ENCODE data around the gene CDC14A. TPM values are rescaled to one million over a fixed set of nuclear protein-coding genes. Genes with fewer than 3 reads are reported as not detected.

Gene CDC14A
- total RNA-seq, 4 donors from 2014 or later, result 6.6 to 12.2 (median 7.4) TPM

GRCh38 chr1:100440075-100440809 is 87.9 kb downstream of the CDC14A start:
- Histone ChIP-seq H3K27me3 (no peaks in the 10 kb centered on the region), H3K4me3 (no peak overlapping the region), H3K27ac (replicated peaks in 1 of 4) (no peak overlapping the region), H3K4me1 (peaks cover 4 to 12% (median 7%) of the 10 kb centered on the region in 4 donors), H3K36me3 (no peaks in the 10 kb centered on the region), H3K9me3 (no peaks in the 10 kb centered on the region)
- intact Hi-C loops (cut with DNase I), result loop anchor here (5.0 kb wide), 1 partner anchor 638 kb away; no protein-coding TSS in a partner anchor
- peak in 1 of 2 donors; percentile 16 for TF ChIP-seq POLR2AphosphoS5 (IDR thresholded peaks at IDR 0.05)
- TF ChIP-seq EP300 (IDR thresholded peaks at IDR 0.05), result no peak
- no peak for DNase-seq (ENCODE audit: extremely low spot score)
- 63% methylated on average over 4 of the region's 4 CpGs for WGBS

- no peaks in the 10 kb centered on the region for H3K27me3 ChIP-seq
- no peak overlapping the region for H3K27ac ChIP-seq (replicated peaks in 1 of 4)
- H3K4me1 ChIP-seq, result peaks cover 4 to 12% (median 7%) of the 10 kb centered on the region in 4 donors
- no peak for DNase-seq (ENCODE audit: extremely low spot score)
- intact Hi-C loops (cut with DNase I), result loop anchor here (5.0 kb wide), 1 partner anchor 639 kb away; no protein-coding TSS in a partner anchor
- no peaks in the 10 kb centered on the region for H3K36me3 ChIP-seq
- WGBS, result 90% methylated on average over 2 of the region's 2 CpGs
- H3K4me3 ChIP-seq, result no peak overlapping the region
- TF ChIP-seq POLR2AphosphoS5 (IDR thresholded peaks at IDR 0.05) (no peak), POLR2A (IDR thresholded peaks at IDR 0.05; ENCODE audit: low read depth) (no peak), CTCF (IDR thresholded peaks at IDR 0.05) (no peak), EP300 (IDR thresholded peaks at IDR 0.05) (no peak)
- no peaks in the 10 kb centered on the region for H3K9me3 ChIP-seq
Observed at GRCh38 chr1:100441146-100441545, 88.8 kb downstream of the CDC14A start.

GRCh38 chr1:100441651-100442050 is 89.3 kb downstream of the CDC14A start:
- WGBS, result 83% methylated on average over 1 of the region's 1 CpG
- H3K27ac ChIP-seq (replicated peaks in 1 of 4), result no peak overlapping the region

DNA sequence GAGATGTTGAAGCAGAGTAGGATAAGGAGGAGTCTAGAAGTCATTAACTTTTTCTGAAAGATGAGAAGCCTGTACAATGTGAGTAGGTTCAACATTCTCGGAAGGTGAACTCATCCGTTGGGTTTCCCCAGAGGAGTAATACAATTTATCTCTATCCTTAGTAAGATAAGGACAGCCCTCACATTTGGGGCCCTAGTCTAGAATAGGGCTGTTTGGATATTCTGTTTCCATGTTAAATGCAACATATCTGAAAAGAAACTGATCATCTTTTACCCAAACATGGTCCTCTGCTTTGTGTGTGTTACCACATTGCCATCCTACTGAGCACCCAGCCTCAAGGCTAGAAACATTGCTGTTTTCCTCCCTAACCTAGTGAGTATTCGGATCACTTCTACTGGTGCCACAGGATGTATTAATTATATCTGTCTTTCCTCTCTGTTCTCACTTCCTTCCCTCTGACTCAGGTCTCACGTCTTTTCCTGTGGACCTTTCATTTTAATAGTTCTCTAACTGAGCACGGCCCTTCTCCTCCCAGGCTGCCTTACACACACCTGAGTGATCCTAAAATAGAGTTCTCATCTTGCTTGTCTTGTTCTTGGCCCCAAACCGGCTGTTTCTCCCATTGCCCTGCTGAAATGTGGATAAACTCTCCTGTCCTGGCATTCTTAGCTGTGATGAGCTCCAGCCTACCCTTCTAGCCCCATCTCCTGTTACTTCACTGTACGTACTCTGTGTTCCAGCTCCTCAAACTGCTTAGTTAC is 91.7 kb downstream of the CDC14A start:
- Histone ChIP-seq H3K4me3 (no peak overlapping the region), H3K36me3 (no peaks in the 10 kb centered on the region), H3K4me1 (peaks cover 2 to 12% (median 7%) of the 10 kb centered on the region in 4 donors), H3K9me3 (no peaks in the 10 kb centered on the region), H3K27me3 (no peaks in the 10 kb centered on the region), H3K27ac (replicated peaks in 1 of 4) (peak overlapping the region in 2 of 4 donors; percentile 27 to 60)
- intact Hi-C loops (cut with DNase I), result loop anchor here (5.0 kb wide), 1 partner anchor 642 kb away; no protein-coding TSS in a partner anchor
- DNase-seq (ENCODE audit: extremely low spot score), result no peak
- TF ChIP-seq CTCF (IDR thresholded peaks at IDR 0.05) (no peak), POLR2AphosphoS5 (IDR thresholded peaks at IDR 0.05) (peak; percentile 19 to 22)
- 56% methylated on average over 7 of the region's 7 CpGs for WGBS

More at GRCh38 chr1:100441651-100442050, 89.3 kb downstream of the CDC14A start:
- no peak overlapping the region for H3K4me3 ChIP-seq
- H3K27me3 ChIP-seq, result no peaks in the 10 kb centered on the region
- DNase-seq (ENCODE audit: extremely low spot score), result no peak
- no peaks in the 10 kb centered on the region for H3K36me3 ChIP-seq
- peaks cover 4 to 12% (median 7%) of the 10 kb centered on the region in 4 donors for H3K4me1 ChIP-seq
- TF ChIP-seq POLR2A (IDR thresholded peaks at IDR 0.05; ENCODE audit: low read depth), result no peak
- no peak for TF ChIP-seq POLR2AphosphoS5 (IDR thresholded peaks at IDR 0.05)
- no peak for TF ChIP-seq EP300 (IDR thresholded peaks at IDR 0.05)
- no peak for TF ChIP-seq CTCF (IDR thresholded peaks at IDR 0.05)
- H3K9me3 ChIP-seq, result no peaks in the 10 kb centered on the region
- intact Hi-C loops (cut with DNase I), result loop anchor here (5.0 kb wide), 1 partner anchor 639 kb away; no protein-coding TSS in a partner anchor

DNA sequence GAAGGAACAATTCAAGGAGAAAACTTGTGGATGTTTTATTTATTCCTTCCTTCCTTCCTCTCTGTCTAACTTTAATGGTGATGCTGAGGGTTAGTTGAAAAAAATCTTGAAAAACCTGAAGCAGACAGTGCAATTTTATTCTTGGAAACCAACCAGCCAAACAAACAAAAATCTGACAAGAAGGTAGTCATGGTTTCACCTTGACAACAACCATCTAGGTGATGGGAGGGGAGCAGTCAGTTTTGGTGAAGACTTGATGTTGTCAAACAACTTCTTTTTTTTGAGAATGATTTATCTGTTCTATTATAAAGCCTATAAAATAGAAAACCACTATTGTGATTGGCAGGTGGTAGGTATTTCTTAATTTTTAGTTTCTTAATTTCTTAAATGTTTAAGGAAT is 93.3 kb downstream of the CDC14A start:
- H3K36me3 ChIP-seq, result no peaks in the 10 kb centered on the region
- DNase-seq (ENCODE audit: extremely low spot score), result no peak
- no peaks in the 10 kb centered on the region for H3K9me3 ChIP-seq
- peaks cover 0 to 12% (median 4%) of the 10 kb centered on the region in 4 donors for H3K4me1 ChIP-seq
- no peak overlapping the region for H3K4me3 ChIP-seq
- no peak overlapping the region for H3K27ac ChIP-seq (replicated peaks in 1 of 4)
- intact Hi-C loops (cut with DNase I), result no loop called here
- H3K27me3 ChIP-seq, result no peaks in the 10 kb centered on the region
- TF ChIP-seq EP300 (IDR thresholded peaks at IDR 0.05) (no peak), POLR2AphosphoS5 (IDR thresholded peaks at IDR 0.05) (no peak), CTCF (IDR thresholded peaks at IDR 0.05) (no peak), POLR2A (IDR thresholded peaks at IDR 0.05; ENCODE audit: low read depth) (no peak)
